ENCODE results near the gene TTC38.

TTC38 gene

GRCh38 chr22:46275455-46276122, 7.8 kb downstream of the TTC38 start:
- no peak for TF ChIP-seq CTCF (IDR thresholded peaks at IDR 0.05; ENCODE audit: control insufficient read depth, extremely low read depth, insufficient read depth)
- H3K4me3 ChIP-seq (ENCODE audit: low read depth, low read length): no peak overlapping the region
- no peak for DNase-seq (ENCODE audit: low read depth)

GRCh38 chr22:46276563-46276962, 8.8 kb downstream of the TTC38 start:
- H3K4me3 ChIP-seq (ENCODE audit: low read depth, low read length): no peak overlapping the region
- no peak for DNase-seq (ENCODE audit: low read depth)
- TF ChIP-seq CTCF (IDR thresholded peaks at IDR 0.05; ENCODE audit: control insufficient read depth, extremely low read depth, insufficient read depth): no peak

- no peak for DNase-seq (ENCODE audit: low read depth)
- no peak overlapping the region for H3K4me3 ChIP-seq (ENCODE audit: low read depth, low read length)
- TF ChIP-seq CTCF (IDR thresholded peaks at IDR 0.05; ENCODE audit: control insufficient read depth, extremely low read depth, insufficient read depth): no peak
Observed at GRCh38 chr22:46278656-46279645, 11.1 kb downstream of the TTC38 start.

- DNase-seq (ENCODE audit: low read depth): no peak
- no peak for TF ChIP-seq CTCF (IDR thresholded peaks at IDR 0.05; ENCODE audit: control insufficient read depth, extremely low read depth, insufficient read depth)
- no peak overlapping the region for H3K4me3 ChIP-seq (ENCODE audit: low read depth, low read length)
Observed at GRCh38 chr22:46280063-46280817, 12.4 kb downstream of the TTC38 start.

DNA sequence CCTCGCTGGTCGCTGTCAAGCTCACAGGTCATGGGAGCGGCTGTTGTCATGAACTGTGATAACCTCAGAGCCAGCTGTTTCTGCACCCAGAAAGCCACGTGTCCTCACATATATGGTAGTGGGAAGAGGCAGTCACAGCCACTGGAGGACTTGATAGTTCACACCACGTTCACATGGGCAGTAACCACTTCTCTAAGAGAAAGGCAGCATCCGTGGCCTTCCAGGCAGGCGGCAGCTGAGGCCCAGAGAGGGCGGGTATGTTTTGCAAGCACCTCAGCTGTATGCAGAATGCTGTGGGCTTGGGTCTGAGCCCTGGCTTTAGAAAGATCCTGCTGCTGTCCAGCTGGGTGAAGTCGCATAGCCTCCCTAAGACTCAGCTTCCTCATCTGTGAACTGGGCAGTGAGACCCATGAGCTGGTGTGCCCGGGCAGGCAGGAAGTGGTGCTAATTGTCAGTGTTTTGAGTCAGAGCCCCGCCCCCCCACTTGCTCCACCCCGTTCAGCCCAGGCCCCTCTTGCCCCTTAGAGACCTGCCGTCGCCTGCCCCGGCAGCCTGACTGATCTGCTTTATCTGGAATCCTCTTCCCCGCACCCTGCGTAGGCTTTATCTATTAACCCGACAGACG, 13.3 kb downstream of the TTC38 start:
- no peak for TF ChIP-seq CTCF (IDR thresholded peaks at IDR 0.05; ENCODE audit: control insufficient read depth, extremely low read depth, insufficient read depth)
- no peak overlapping the region for H3K4me3 ChIP-seq (ENCODE audit: low read depth, low read length)
- DNase-seq (ENCODE audit: low read depth): no peak

DNA sequence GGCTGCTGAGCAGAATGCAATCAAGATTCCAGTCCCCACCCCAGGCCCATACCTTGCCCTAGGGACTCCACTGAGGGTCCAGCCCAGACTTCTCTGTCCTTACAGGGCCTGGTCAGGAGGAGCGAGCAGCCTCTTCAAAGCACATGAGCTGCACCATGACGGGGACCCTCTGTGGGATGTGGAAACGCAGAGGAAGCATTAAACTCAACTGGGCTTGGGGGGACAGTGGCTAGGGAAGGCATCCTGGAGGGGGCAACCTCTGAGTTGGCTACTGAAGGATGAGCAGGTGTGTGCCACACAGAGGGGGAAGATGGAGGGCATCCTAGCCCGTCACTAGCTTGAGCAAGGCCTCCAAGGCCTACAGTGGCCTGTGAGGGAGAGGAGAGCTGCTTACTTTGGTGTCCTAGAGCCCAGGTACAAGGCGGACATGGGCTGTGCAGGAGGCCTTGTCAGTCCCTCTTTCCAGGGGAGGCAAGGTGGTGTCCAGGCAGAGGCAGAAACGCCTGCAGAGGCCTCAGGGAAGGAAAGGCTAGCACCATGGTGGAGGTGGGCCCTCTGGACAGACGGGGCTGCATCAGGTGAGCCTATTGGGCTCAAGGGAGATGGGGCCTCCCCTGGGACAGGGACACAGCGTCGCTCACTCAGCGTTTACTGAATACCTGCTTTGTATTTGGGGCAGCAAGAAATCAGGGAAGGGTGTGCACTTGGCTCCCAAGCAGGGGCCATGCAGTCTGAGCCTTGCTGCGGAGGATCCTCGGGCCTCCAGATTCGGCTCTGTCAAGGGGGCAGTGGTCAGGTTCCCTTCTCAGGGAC, 14.3 kb downstream of the TTC38 start:
- no peak for DNase-seq (ENCODE audit: low read depth)
- no peak overlapping the region for H3K4me3 ChIP-seq (ENCODE audit: low read depth, low read length)
- no peak for TF ChIP-seq CTCF (IDR thresholded peaks at IDR 0.05; ENCODE audit: control insufficient read depth, extremely low read depth, insufficient read depth)
